Immature natural killer cell (primary cell): ENCODE measurements around the gene IRF2. TPM values are rescaled to one million over a fixed set of nuclear protein-coding genes. Genes with fewer than 3 reads are reported as not detected.

Source experiments
- DNase-seq, 3 donors: peaks; one replicate each; pipeline ENCODE4 v3.0.0; 2022; ENCODE audit warnings: mixed read lengths in 1 of 3
- H3K27ac Mint-ChIP-seq, 6 donors: one replicate each; pipeline ENCODE4 v1.8.0; 2020; ENCODE audit warnings: mixed read lengths in 6 of 6, mild to moderate bottlenecking in 5 of 6, inconsistent platforms in 4 of 6, moderate library complexity in 3 of 6
- H3K27me3 Mint-ChIP-seq, 3 donors: one replicate each; pipeline ENCODE4 v1.8.0; 2020 to 2021; ENCODE audit warnings: low read depth in 3 of 3, mild to moderate bottlenecking in 3 of 3, mixed read lengths in 3 of 3, moderate library complexity in 3 of 3, inconsistent platforms in 1 of 3
- H3K36me3 Mint-ChIP-seq, 3 donors: one replicate each; pipeline ENCODE4 v1.8.0; 2020; ENCODE audit warnings: mixed read lengths in 3 of 3, inconsistent platforms in 2 of 3, mild to moderate bottlenecking in 2 of 3
- H3K4me1 Mint-ChIP-seq, 2 donors: one replicate each; pipeline ENCODE4 v1.8.0; 2020; ENCODE audit warnings: inconsistent platforms in 2 of 2, mild to moderate bottlenecking in 2 of 2, mixed read lengths in 2 of 2, moderate library complexity in 1 of 2
- H3K4me3 Mint-ChIP-seq, 5 donors: one replicate each; pipeline ENCODE4 v1.8.0; 2020; ENCODE audit warnings: mild to moderate bottlenecking in 5 of 5, mixed read lengths in 5 of 5, inconsistent platforms in 3 of 5, moderate library complexity in 3 of 5
- H3K9me3 Mint-ChIP-seq, 6 donors: one replicate each; pipeline ENCODE4 v1.8.0; 2020; ENCODE audit warnings: mild to moderate bottlenecking in 6 of 6, mixed read lengths in 6 of 6, inconsistent platforms in 4 of 6, moderate library complexity in 3 of 6
- polyA plus RNA-seq, 3 donors: library from polyadenylated mRNA; unstranded; fragments of 300-500 nt; fragmentation: Illumina TruSeq; gene quantifications; one replicate each; pipeline ENCODE4 v1.2.3, GENCODE V29; 2021

The IRF2 gene
- polyA plus RNA-seq, 3 donors from 2014 or later = 68.5 to 103 (median 76.9) TPM

GRCh38 chr4:184392748-184393559 is 81.4 kb downstream of the IRF2 start:
- no peaks in the 10 kb centered on the region for H3K9me3 Mint-ChIP-seq
- no peak for DNase-seq
- H3K36me3 Mint-ChIP-seq = peaks cover 39 to 75% (median 47%) of the 10 kb centered on the region in 3 donors
- H3K27me3 Mint-ChIP-seq = peaks cover 0 to 6% (median 1%) of the 10 kb centered on the region in 3 donors
- H3K4me3 Mint-ChIP-seq = no peak overlapping the region
- peaks cover 6 to 29% of the 10 kb centered on the region in 2 donors for H3K4me1 Mint-ChIP-seq
- H3K27ac Mint-ChIP-seq = peak overlapping the region in 2 of 6 donors; percentile 31 to 48

GRCh38 chr4:184392316-184392715 is 82.0 kb downstream of the IRF2 start:
- H3K4me1 Mint-ChIP-seq = peaks cover 6 to 31% of the 10 kb centered on the region in 2 donors
- peaks cover 0 to 6% (median 1%) of the 10 kb centered on the region in 3 donors for H3K27me3 Mint-ChIP-seq
- peak overlapping the region in 1 of 6 donors; percentile 62 for H3K27ac Mint-ChIP-seq
- no peak overlapping the region for H3K4me3 Mint-ChIP-seq
- peaks cover 37 to 76% (median 46%) of the 10 kb centered on the region in 3 donors for H3K36me3 Mint-ChIP-seq
- no peaks in the 10 kb centered on the region for H3K9me3 Mint-ChIP-seq
- DNase-seq = no peak

- H3K27ac Mint-ChIP-seq = peak overlapping the region in 2 of 6 donors; percentile 14 to 40
- DNase-seq = no peak
- peaks cover 15 to 41% of the 10 kb centered on the region in 2 donors for H3K4me1 Mint-ChIP-seq
- no peaks in the 10 kb centered on the region for H3K9me3 Mint-ChIP-seq
- peaks cover 0 to 8% (median 1%) of the 10 kb centered on the region in 3 donors for H3K27me3 Mint-ChIP-seq
- H3K4me3 Mint-ChIP-seq = no peak overlapping the region
- H3K36me3 Mint-ChIP-seq = peaks cover 38 to 74% (median 56%) of the 10 kb centered on the region in 3 donors
Measured at GRCh38 chr4:184389978-184390900, 84.1 kb downstream of the IRF2 start.

GRCh38 chr4:184388106-184388505 is 86.2 kb downstream of the IRF2 start:
- peaks cover 33 to 50% of the 10 kb centered on the region in 2 donors for H3K4me1 Mint-ChIP-seq
- peaks cover 0 to 8% (median 0%) of the 10 kb centered on the region in 3 donors for H3K27me3 Mint-ChIP-seq

GRCh38 chr4:184387351-184387750 is 87.0 kb downstream of the IRF2 start:
- Mint-ChIP-seq H3K4me1 (peaks cover 41 to 55% of the 10 kb centered on the region in 2 donors), H3K27ac (peak overlapping the region in 1 of 6 donors; percentile 22), H3K36me3 (peaks cover 23 to 53% (median 37%) of the 10 kb centered on the region in 3 donors), H3K9me3 (no peaks in the 10 kb centered on the region), H3K27me3 (peaks cover 0 to 8% (median 0%) of the 10 kb centered on the region in 3 donors), H3K4me3 (no peak overlapping the region)
- no peak for DNase-seq

More at GRCh38 chr4:184388106-184388505, 86.2 kb downstream of the IRF2 start:
- H3K27ac Mint-ChIP-seq = no peak overlapping the region
- no peak for DNase-seq
- H3K36me3 Mint-ChIP-seq = peaks cover 23 to 56% (median 41%) of the 10 kb centered on the region in 3 donors
- no peak overlapping the region for H3K4me3 Mint-ChIP-seq
- no peaks in the 10 kb centered on the region for H3K9me3 Mint-ChIP-seq

GRCh38 chr4:184386271-184386781 is 88.0 kb downstream of the IRF2 start:
- peaks cover 50 to 62% of the 10 kb centered on the region in 2 donors for H3K4me1 Mint-ChIP-seq
- H3K27ac Mint-ChIP-seq = peak overlapping the region in 5 of 6 donors; percentile 6 to 89 (median 52)
- no peaks in the 10 kb centered on the region for H3K9me3 Mint-ChIP-seq
- peaks cover 22 to 48% (median 36%) of the 10 kb centered on the region in 3 donors for H3K36me3 Mint-ChIP-seq
- DNase-seq = no peak
- H3K27me3 Mint-ChIP-seq = peaks cover 0 to 8% (median 0%) of the 10 kb centered on the region in 3 donors
- no peak overlapping the region for H3K4me3 Mint-ChIP-seq

- H3K27me3 Mint-ChIP-seq = peaks cover 0 to 9% (median 0%) of the 10 kb centered on the region in 3 donors
- peaks cover 18 to 42% (median 32%) of the 10 kb centered on the region in 3 donors for H3K36me3 Mint-ChIP-seq
- peaks cover 51 to 62% of the 10 kb centered on the region in 2 donors for H3K4me1 Mint-ChIP-seq
- peak overlapping the region in 1 of 5 donors; percentile 64 for H3K4me3 Mint-ChIP-seq
- H3K9me3 Mint-ChIP-seq = no peaks in the 10 kb centered on the region
- H3K27ac Mint-ChIP-seq = peak overlapping the region in 5 of 6 donors; percentile 6 to 89 (median 52)
- no peak for DNase-seq
Measured at GRCh38 chr4:184385705-184386141, 88.6 kb downstream of the IRF2 start.

- H3K36me3 Mint-ChIP-seq = peaks cover 12 to 35% (median 27%) of the 10 kb centered on the region in 3 donors
- no peaks in the 10 kb centered on the region for H3K9me3 Mint-ChIP-seq
- H3K27me3 Mint-ChIP-seq = peaks cover 0 to 10% (median 0%) of the 10 kb centered on the region in 3 donors
- no peak for DNase-seq
- H3K4me1 Mint-ChIP-seq = peaks cover 53 to 67% of the 10 kb centered on the region in 2 donors
- H3K4me3 Mint-ChIP-seq = peak overlapping the region; percentile 30 to 78 (median 69)
- peak overlapping the region in 3 of 6 donors; percentile 6 to 54 (median 37) for H3K27ac Mint-ChIP-seq
Measured at GRCh38 chr4:184384810-184385557, 89.4 kb downstream of the IRF2 start.

GRCh38 chr4:184384056-184384809 is 90.1 kb downstream of the IRF2 start:
- H3K36me3 Mint-ChIP-seq = peaks cover 12 to 28% (median 26%) of the 10 kb centered on the region in 3 donors
- H3K4me3 Mint-ChIP-seq = peak overlapping the region; percentile 65 to 78 (median 70)
- peaks cover 0 to 8% (median 0%) of the 10 kb centered on the region in 3 donors for H3K27me3 Mint-ChIP-seq
- H3K9me3 Mint-ChIP-seq = no peaks in the 10 kb centered on the region
- peak; percentile 13 to 25 (median 14) for DNase-seq
- peak overlapping the region in 5 of 6 donors; percentile 4 to 81 (median 64) for H3K27ac Mint-ChIP-seq
- peaks cover 53 to 67% of the 10 kb centered on the region in 2 donors for H3K4me1 Mint-ChIP-seq

- DNase-seq = no peak
- Mint-ChIP-seq H3K4me1 (peaks cover 53 to 67% of the 10 kb centered on the region in 2 donors), H3K9me3 (no peaks in the 10 kb centered on the region), H3K36me3 (peaks cover 11 to 23% (median 23%) of the 10 kb centered on the region in 3 donors), H3K4me3 (peak overlapping the region; percentile 65 to 78 (median 70)), H3K27ac (peak overlapping the region in 3 of 6 donors; percentile 64 to 81 (median 76)), H3K27me3 (peaks cover 0 to 7% (median 0%) of the 10 kb centered on the region in 3 donors)
Measured at GRCh38 chr4:184383497-184384055, 90.8 kb downstream of the IRF2 start.

- DNase-seq = peak in 1 of 3 donors; percentile 10
- no peaks in the 10 kb centered on the region for H3K9me3 Mint-ChIP-seq
- H3K27ac Mint-ChIP-seq = peak overlapping the region in 5 of 6 donors; percentile 18 to 63 (median 36)
- peaks cover 0 to 5% (median 0%) of the 10 kb centered on the region in 3 donors for H3K27me3 Mint-ChIP-seq
- H3K36me3 Mint-ChIP-seq = peaks cover 5 to 14% (median 10%) of the 10 kb centered on the region in 3 donors
- H3K4me1 Mint-ChIP-seq = peaks cover 53 to 65% of the 10 kb centered on the region in 2 donors
- peak overlapping the region; percentile 23 to 67 (median 50) for H3K4me3 Mint-ChIP-seq
Measured at GRCh38 chr4:184382189-184382846, 92.0 kb downstream of the IRF2 start.
